PC-9 (cell line): ENCODE measurements around the gene SGTA. TPM values are rescaled to one million over a fixed set of nuclear protein-coding genes. Genes with fewer than 3 reads are reported as not detected.

Source experiments
- BruUV-seq: library from RNA; stranded (reverse); fragments of 400-500 nt; replicated peaks from 2 replicates; lab custom pipeline; 2021; lab: Mats Ljungman, UMichigan
- CTCF ChIA-PET: fragments of 300-600 bp; sonication (Branson Sonifier 250); formaldehyde crosslinking; loops from one replicate; lab custom pipeline; 2022; ENCODE audit warnings: antibody characterized with exemption; lab: Charles Lee
- POLR2A ChIA-PET: fragments of 300-600 bp; sonication (Branson Sonifier 250); formaldehyde crosslinking; loops from one replicate; lab custom pipeline; 2022; ENCODE audit warnings: antibody characterized with exemption; ENCODE audit not compliant: unreplicated experiment; lab: Charles Lee
- DNase-seq, 2 experiments: peaks; one replicate each; pipeline versions ENCODE4 v3.0.0 to v3.0.0-alpha.2; 2015 to 2022; ENCODE audit warnings: mixed read lengths in 1 of 2
- H2AFZ ChIP-seq: fragments of 200-600 bp; sonication (generic); 2 replicates; pipeline ENCODE4 v1.8.1; 2017; ENCODE audit warnings: antibody characterized with exemption
- H3F3A ChIP-seq: fragments of 200-600 bp; sonication (generic); 2 replicates; pipeline ENCODE4 v1.8.1; 2017; ENCODE audit warnings: antibody characterized with exemption, mild to moderate bottlenecking, low read depth; ENCODE audit not compliant: insufficient read depth
- H3K27ac ChIP-seq: fragments of 200-600 bp; sonication (generic); 2 replicates; pipeline ENCODE4 v1.6.1; 2016; ENCODE audit warnings: mixed run types
- H3K27me3 ChIP-seq: fragments of 200-600 bp; sonication (generic); 2 replicates; pipeline ENCODE4 v1.6.1; 2016; ENCODE audit warnings: low read depth, mixed run types; ENCODE audit not compliant: insufficient read depth
- H3K36me3 ChIP-seq: fragments of 200-600 bp; sonication (generic); 2 replicates; pipeline ENCODE4 v1.6.1; 2016; ENCODE audit warnings: low read depth, mixed run types
- H3K4me1 ChIP-seq: fragments of 200-600 bp; sonication (generic); replicated peaks from 2 replicates; pipeline ENCODE4 v1.6.1; 2016; ENCODE audit warnings: mixed run types; ENCODE audit not compliant: insufficient read depth
- H3K4me2 ChIP-seq: fragments of 200-600 bp; sonication (generic); 2 replicates; pipeline ENCODE4 v1.6.1; 2017; ENCODE audit warnings: mixed run types
- H3K4me3 ChIP-seq: fragments of 200-600 bp; sonication (generic); 2 replicates; pipeline ENCODE4 v1.6.1; 2016; ENCODE audit warnings: mixed run types
- H3K79me2 ChIP-seq: fragments of 200-600 bp; sonication (generic); 2 replicates; pipeline ENCODE4 v1.6.1; 2017; ENCODE audit warnings: low read depth, mixed run types
- H3K9me2 ChIP-seq: fragments of 200-600 bp; sonication (generic); 2 replicates; pipeline ENCODE4 v1.8.1; 2017; ENCODE audit warnings: mild to moderate bottlenecking; ENCODE audit not compliant: insufficient read depth
- H3K9me3 ChIP-seq: fragments of 200-600 bp; sonication (generic); 2 replicates; pipeline ENCODE4 v1.8.1; 2016; ENCODE audit warnings: low read depth; ENCODE audit not compliant: insufficient read depth
- H4K20me1 ChIP-seq: fragments of 200-600 bp; sonication (generic); 2 replicates; pipeline ENCODE4 v1.8.1; 2017; ENCODE audit not compliant: insufficient read depth
- CTCF ChIP-seq: fragments of 200-600 bp; sonication (generic); conservative IDR thresholded peaks from 2 replicates; pipeline ENCODE4 v1.6.1; 2017; ENCODE audit warnings: mixed run types, antibody characterized with exemption, mild to moderate bottlenecking, moderate library complexity
- EZH2 ChIP-seq: fragments of 200-600 bp; sonication (generic); IDR thresholded peaks from 2 replicates; pipeline ENCODE4 v1.8.0; 2017; ENCODE audit warnings: antibody characterized with exemption, low read depth
- intact Hi-C: fragments of 100-400 bp; cut with micrococcal nuclease; formaldehyde crosslinking; loops from one replicate; pipeline ENCODE4 v1.10.0; 2022; ENCODE audit not compliant: unreplicated experiment
- total RNA-seq: library from RNA; stranded (reverse); gene quantifications from 2 replicates; pipeline ENCODE4 v1.2.3, GENCODE V29; 2021

The SGTA gene
- total RNA-seq, 1 experiment from 2014 or later, result 40.7 TPM

DNA sequence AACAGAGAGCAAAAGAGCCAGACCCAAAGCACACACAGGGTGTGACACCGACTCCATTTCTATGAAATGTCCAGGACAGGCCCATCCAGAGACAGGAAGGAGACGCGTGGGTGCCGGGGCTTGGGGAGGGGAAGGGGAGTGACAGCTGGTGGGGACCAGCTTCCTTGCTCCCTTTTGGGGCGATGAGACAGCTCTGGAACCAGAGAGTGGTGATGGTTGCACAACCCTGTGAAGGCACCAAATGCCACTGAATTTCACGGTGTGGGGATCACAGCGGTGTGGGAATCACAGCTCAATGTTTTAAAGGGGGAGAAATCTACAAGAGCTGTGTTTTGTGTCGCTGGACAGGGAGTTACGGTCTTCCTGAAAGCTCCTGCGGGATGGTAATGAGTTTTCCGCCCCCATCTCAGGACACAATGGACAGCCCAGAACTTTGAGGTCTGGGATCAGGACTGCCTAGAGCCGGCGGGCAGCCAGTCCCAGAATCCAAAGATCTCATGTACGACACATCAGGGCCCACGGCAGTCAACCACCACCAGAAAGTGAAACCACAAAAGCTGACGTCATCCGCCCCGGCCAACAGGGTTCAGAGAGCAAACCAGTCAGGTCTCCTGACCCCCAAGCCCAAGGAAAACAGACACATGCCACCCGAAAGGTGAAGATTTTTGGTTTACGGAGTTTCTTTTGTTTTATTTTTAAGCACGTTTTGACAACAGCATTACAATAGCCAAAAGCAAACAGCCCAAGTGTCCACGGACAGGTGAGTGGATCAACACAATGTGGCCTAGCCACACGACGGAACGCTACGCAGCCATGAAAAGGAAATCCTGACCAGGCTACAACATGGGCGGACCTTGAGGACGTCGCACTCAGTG lies 7.3 kb downstream of the SGTA start:
- POLR2A ChIA-PET, result interaction anchor here (0.6 kb wide), 1 partner anchor 1433 kb away, joined by 3 read pairs; no protein-coding TSS in a partner anchor
- Histone ChIP-seq H3K4me1 (no peaks in the 10 kb centered on the region), H3K36me3 (no peaks in the 10 kb centered on the region), H3K9me3 (no peaks in the 10 kb centered on the region), H3K27ac (no peak overlapping the region), H3K4me2 (no peak overlapping the region), H2AFZ (no peak overlapping the region), H3K79me2 (peaks cover 81% of the 10 kb centered on the region), H3K9me2 (no peaks in the 10 kb centered on the region), H3K27me3 (no peaks in the 10 kb centered on the region), H3K4me3 (no peak overlapping the region), H3F3A (no peaks in the 10 kb centered on the region), H4K20me1 (peaks cover 13% of the 10 kb centered on the region)
- DNase-seq, result no peak
- TF ChIP-seq EZH2, result no peak
- TF ChIP-seq CTCF, result no peak
- CTCF ChIA-PET, result no interaction called here
- BruUV-seq, result no TSS peak
- intact Hi-C loops, result no loop called here

- no peaks in the 10 kb centered on the region for H3K27me3 ChIP-seq
- H3K27ac ChIP-seq, result no peak overlapping the region
- no peak for TF ChIP-seq CTCF
- H2AFZ ChIP-seq, result no peak overlapping the region
- H3K9me3 ChIP-seq, result no peaks in the 10 kb centered on the region
- no peak overlapping the region for H3K4me2 ChIP-seq
- CTCF ChIA-PET, result no interaction called here
- H3K79me2 ChIP-seq, result peaks cover 76% of the 10 kb centered on the region
- DNase-seq, result no peak
- no TSS peak for BruUV-seq
- POLR2A ChIA-PET, result no interaction called here
- H3K4me1 ChIP-seq, result no peaks in the 10 kb centered on the region
- peaks cover 17% of the 10 kb centered on the region for H4K20me1 ChIP-seq
- intact Hi-C loops, result no loop called here
- no peaks in the 10 kb centered on the region for H3F3A ChIP-seq
- no peaks in the 10 kb centered on the region for H3K36me3 ChIP-seq
- no peaks in the 10 kb centered on the region for H3K9me2 ChIP-seq
- H3K4me3 ChIP-seq, result no peak overlapping the region
These were observed 8.0 kb downstream of the SGTA start for GRCh38 chr19:2774953-2775555.

GRCh38 chr19:2774083-2774679 lies 8.9 kb downstream of the SGTA start:
- H3F3A ChIP-seq, result no peaks in the 10 kb centered on the region
- no peak for TF ChIP-seq EZH2
- H3K27me3 ChIP-seq, result no peaks in the 10 kb centered on the region
- H3K79me2 ChIP-seq, result peaks cover 68% of the 10 kb centered on the region
- H3K9me3 ChIP-seq, result no peaks in the 10 kb centered on the region
- BruUV-seq, result no TSS peak
- H4K20me1 ChIP-seq, result peaks cover 18% of the 10 kb centered on the region
- no peaks in the 10 kb centered on the region for H3K36me3 ChIP-seq
- H3K4me1 ChIP-seq, result no peaks in the 10 kb centered on the region
- intact Hi-C loops, result no loop called here
- H3K9me2 ChIP-seq, result no peaks in the 10 kb centered on the region
- H3K27ac ChIP-seq, result no peak overlapping the region
- CTCF ChIA-PET, result no interaction called here
- no peak overlapping the region for H3K4me3 ChIP-seq
- DNase-seq, result no peak
- H2AFZ ChIP-seq, result no peak overlapping the region
- POLR2A ChIA-PET, result no interaction called here
- H3K4me2 ChIP-seq, result no peak overlapping the region
